ENCODE data around the gene REC8. TPM values are rescaled to one million over a fixed set of nuclear protein-coding genes. Genes with fewer than 3 reads are reported as not detected.

Gene REC8
- total RNA-seq, 1 experiment from 2014 or later: 6.1 TPM

- no peaks in the 10 kb centered on the region for H3K9me3 Mint-ChIP-seq (ENCODE audit: unreplicated experiment)
- no peaks in the 10 kb centered on the region for H3K4me1 Mint-ChIP-seq (ENCODE audit: insufficient read depth, unreplicated experiment)
- no peak overlapping the region for H3K27ac Mint-ChIP-seq (ENCODE audit: low read depth, unreplicated experiment)
- no peak for TF ChIP-seq CTCF (IDR thresholded peaks at IDR 0.05; ENCODE audit: unreplicated experiment)
- ChIA-PET CTCF (interaction anchor here (0.5 to 1.2 kb wide), 3 partner anchors 9 to 745 kb away, joined by 3 to 6 read pairs (median 4); partner anchors contain the start of genes DCAF11 and NRL), POLR2A (interaction anchor here (1.6 to 5.4 kb wide), 3 partner anchors 8 to 18 kb away, joined by 8 to 40 read pairs (median 19); partner anchors contain the start of genes DCAF11, EMC9, NRL and PSME1)
- no peak for DNase-seq (ENCODE audit: unreplicated experiment)
- TSS peak; percentile 39 for BruUV-seq (replicated peaks)
- peaks cover 41% of the 10 kb centered on the region for H3K36me3 Mint-ChIP-seq (ENCODE audit: insufficient read depth, unreplicated experiment)
- no peaks in the 10 kb centered on the region for H3K27me3 Mint-ChIP-seq (ENCODE audit: insufficient read depth, unreplicated experiment)
- intact Hi-C loops (cut with micrococcal nuclease): no loop called here
- no peak overlapping the region for H3K4me3 Mint-ChIP-seq (ENCODE audit: unreplicated experiment)
Measured at GRCh38 chr14:24123424-24124417, 48.2 kb upstream of the REC8 start.

GRCh38 chr14:24126939-24127338, 44.9 kb upstream of the REC8 start:
- CTCF ChIA-PET: interaction anchor here (0.9 to 1.2 kb wide), 2 partner anchors 27 to 181 kb away, joined by 3 read pairs; partner anchors contain the start of gene CIDEB

GRCh38 chr14:24127673-24128072, 44.2 kb upstream of the REC8 start:
- no peak overlapping the region for H3K27ac Mint-ChIP-seq (ENCODE audit: low read depth, unreplicated experiment)
- H3K4me1 Mint-ChIP-seq (ENCODE audit: insufficient read depth, unreplicated experiment): peaks cover 11% of the 10 kb centered on the region
- no peak for TF ChIP-seq CTCF (IDR thresholded peaks at IDR 0.05; ENCODE audit: unreplicated experiment)
- no peaks in the 10 kb centered on the region for H3K27me3 Mint-ChIP-seq (ENCODE audit: insufficient read depth, unreplicated experiment)
- H3K36me3 Mint-ChIP-seq (ENCODE audit: insufficient read depth, unreplicated experiment): peaks cover 5% of the 10 kb centered on the region
- ChIA-PET CTCF (interaction anchor here (0.7 to 1.2 kb wide), 2 partner anchors 17 to 181 kb away, joined by 3 read pairs; partner anchors contain the start of gene CIDEB), POLR2A (interaction anchor here (0.7 to 5.4 kb wide), 3 partner anchors 8 to 88 kb away, joined by 3 to 40 read pairs (median 19); partner anchors contain the start of genes DCAF11, MDP1, NRL and PSME1)
- no peak for DNase-seq (ENCODE audit: unreplicated experiment)
- H3K4me3 Mint-ChIP-seq (ENCODE audit: unreplicated experiment): no peak overlapping the region
- intact Hi-C loops (cut with micrococcal nuclease): no loop called here
- BruUV-seq (replicated peaks): no TSS peak
- no peaks in the 10 kb centered on the region for H3K9me3 Mint-ChIP-seq (ENCODE audit: unreplicated experiment)

More at GRCh38 chr14:24126939-24127338, 44.9 kb upstream of the REC8 start:
- POLR2A ChIA-PET: interaction anchor here (4.7 to 5.4 kb wide), 2 partner anchors 9 to 11 kb away, joined by 19 to 40 read pairs; partner anchors contain the start of genes DCAF11, NRL and PSME1
- BruUV-seq (replicated peaks): no TSS peak
- H3K27me3 Mint-ChIP-seq (ENCODE audit: insufficient read depth, unreplicated experiment): no peaks in the 10 kb centered on the region
- intact Hi-C loops (cut with micrococcal nuclease): no loop called here
- no peaks in the 10 kb centered on the region for H3K9me3 Mint-ChIP-seq (ENCODE audit: unreplicated experiment)
- H3K4me3 Mint-ChIP-seq (ENCODE audit: unreplicated experiment): no peak overlapping the region
- peaks cover 4% of the 10 kb centered on the region for H3K4me1 Mint-ChIP-seq (ENCODE audit: insufficient read depth, unreplicated experiment)
- no peak overlapping the region for H3K27ac Mint-ChIP-seq (ENCODE audit: low read depth, unreplicated experiment)
- H3K36me3 Mint-ChIP-seq (ENCODE audit: insufficient read depth, unreplicated experiment): peaks cover 10% of the 10 kb centered on the region
- no peak for TF ChIP-seq CTCF (IDR thresholded peaks at IDR 0.05; ENCODE audit: unreplicated experiment)
- no peak for DNase-seq (ENCODE audit: unreplicated experiment)
